ENCODE measurements around the gene OPA1. TPM values are rescaled to one million over a fixed set of nuclear protein-coding genes. Genes with fewer than 3 reads are reported as not detected.

Gene OPA1
- total and polyA plus RNA-seq, 4 donors: 13.2 to 54.5 (median 33.4) TPM

GRCh38 chr3:193621127-193621526, 28.1 kb downstream of the OPA1 start:
- no peak for DNase-seq (ENCODE audit: low spot score)
- Histone ChIP-seq H3K4me3 (ENCODE audit: low read depth in 1 of 3, low read length in 3 of 3) (no peak overlapping the region), H3K27ac (ENCODE audit: low read depth in 1 of 2, low read length in 2 of 2) (peak overlapping the region; percentile 11 to 20), H3K9me3 (ENCODE audit: control insufficient read depth in 4 of 4, low read length in 3 of 4) (no peaks in the 10 kb centered on the region), H3K27me3 (ENCODE audit: control insufficient read depth in 4 of 4, insufficient read depth in 4 of 4, low read length in 3 of 4) (no peaks in the 10 kb centered on the region), H3K36me3 (ENCODE audit: control insufficient read depth in 4 of 4, insufficient read depth in 3 of 4, low read depth in 1 of 4, low read length in 3 of 4) (peaks cover 0 to 13% (median 5%) of the 10 kb centered on the region in 4 donors), H3K4me1 (ENCODE audit: control insufficient read depth in 4 of 4, insufficient read depth in 4 of 4, low read length in 3 of 4) (peaks cover 0 to 30% (median 8%) of the 10 kb centered on the region in 4 donors), H3K9ac (ENCODE audit: low read depth in 1 of 2, low read length in 2 of 2) (no peak overlapping the region)
- WGBS: 53% methylated on average over 4 of the region's 4 CpGs
- TF ChIP-seq FOXA2 (IDR thresholded peaks at IDR 0.05) (no peak), RXRA (IDR thresholded peaks at IDR 0.05) (no peak), RAD21 (IDR thresholded peaks at IDR 0.05) (no peak), JUND (IDR thresholded peaks at IDR 0.05) (no peak), MAX (IDR thresholded peaks at IDR 0.05) (no peak), YY1 (IDR thresholded peaks at IDR 0.05) (no peak), NR2F2 (IDR thresholded peaks at IDR 0.05) (no peak), EGR1 (IDR thresholded peaks at IDR 0.05; ENCODE audit: low read depth in 2 of 2) (no peak), TAF1 (conservative IDR thresholded peaks at IDR 0.05) (no peak), HNF4A (conservative IDR thresholded peaks at IDR 0.05) (no peak), SP1 (IDR thresholded peaks at IDR 0.05) (no peak), REST (IDR thresholded peaks at IDR 0.05) (no peak), ZBTB33 (IDR thresholded peaks at IDR 0.05) (no peak)

- no peak for DNase-seq (ENCODE audit: low spot score)
- H3K9ac ChIP-seq (ENCODE audit: low read depth in 1 of 2, low read length in 2 of 2): no peak overlapping the region
- no peaks in the 10 kb centered on the region for H3K27me3 ChIP-seq (ENCODE audit: control insufficient read depth in 4 of 4, insufficient read depth in 4 of 4, low read length in 3 of 4)
- H3K27ac ChIP-seq (ENCODE audit: low read depth in 1 of 2, low read length in 2 of 2): no peak overlapping the region
- no peaks in the 10 kb centered on the region for H3K4me1 ChIP-seq (ENCODE audit: control insufficient read depth in 4 of 4, insufficient read depth in 4 of 4, low read length in 3 of 4)
- H3K36me3 ChIP-seq (ENCODE audit: control insufficient read depth in 4 of 4, insufficient read depth in 3 of 4, low read depth in 1 of 4, low read length in 3 of 4): peaks cover 2 to 20% (median 10%) of the 10 kb centered on the region in 4 donors
- WGBS: 67% methylated on average over 3 of the region's 3 CpGs
- no peak overlapping the region for H3K4me3 ChIP-seq (ENCODE audit: low read depth in 1 of 3, low read length in 3 of 3)
- H3K9me3 ChIP-seq (ENCODE audit: control insufficient read depth in 4 of 4, low read length in 3 of 4): no peaks in the 10 kb centered on the region
- TF ChIP-seq REST (IDR thresholded peaks at IDR 0.05) (no peak), CTCF (IDR thresholded peaks at IDR 0.05; ENCODE audit: low read depth, low read length, missing input control) (no peak), ATF3 (IDR thresholded peaks at IDR 0.05) (no peak), SP1 (IDR thresholded peaks at IDR 0.05) (no peak), TAF1 (conservative IDR thresholded peaks at IDR 0.05) (no peak), NR2F2 (IDR thresholded peaks at IDR 0.05) (no peak), FOXA2 (IDR thresholded peaks at IDR 0.05) (no peak), GABPA (IDR thresholded peaks at IDR 0.05 in 1 of 2, conservative IDR thresholded peaks at IDR 0.05 in 1 of 2) (no peak), HNF4A (conservative IDR thresholded peaks at IDR 0.05) (no peak), MAX (IDR thresholded peaks at IDR 0.05) (no peak), FOXA1 (IDR thresholded peaks at IDR 0.05) (no peak), JUND (IDR thresholded peaks at IDR 0.05) (no peak), HNF4G (IDR thresholded peaks at IDR 0.05) (no peak), ZBTB33 (IDR thresholded peaks at IDR 0.05) (no peak), RAD21 (IDR thresholded peaks at IDR 0.05) (no peak), YY1 (IDR thresholded peaks at IDR 0.05) (no peak), RXRA (IDR thresholded peaks at IDR 0.05) (no peak)
Observed at GRCh38 chr3:193630005-193630404, 37.0 kb downstream of the OPA1 start.
